Stimulated activated CD4-positive, alpha-beta T cell treated with anti-CD3 and anti-CD28 coated beads, Interleukin-2, amount 100 ng/mL, for 24 hours (primary cell): Measurements from ENCODE around the gene TXNDC12.
"Not testable (repeated sequence)": the region's sequence is repeated elsewhere in the genome, so short reads cannot be mapped to it uniquely, and the experiment has no call there.

Experiments used
- DNase-seq, 2 donors: peaks; one replicate each; pipeline ENCODE4 v3.0.0-alpha.2; 2020

TXNDC12 gene

DNA sequence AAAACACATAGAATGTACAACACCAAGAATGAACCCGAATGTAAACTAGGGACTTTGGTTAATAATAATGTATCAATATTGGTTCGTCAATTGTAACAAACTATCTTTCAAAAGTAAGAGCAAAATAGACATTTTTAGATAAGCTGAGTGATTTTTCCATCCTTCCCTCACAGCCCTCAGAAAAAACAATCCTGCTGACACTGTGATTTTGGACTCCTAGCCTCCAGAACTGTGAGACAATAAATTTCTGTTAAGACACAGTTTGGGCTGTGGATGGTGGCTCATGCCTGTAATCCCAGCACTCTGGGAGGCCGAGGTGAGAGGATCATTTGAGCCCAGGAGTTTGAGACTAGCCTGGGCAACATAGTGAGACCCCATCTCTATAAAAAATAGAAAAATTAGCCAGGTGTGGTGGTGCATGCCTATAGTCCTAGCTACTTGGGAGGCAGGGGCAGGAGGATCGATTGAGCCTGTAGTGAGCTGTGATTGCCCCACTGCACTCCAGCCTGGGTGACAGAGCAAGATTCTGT is 9.3 kb downstream of the TXNDC12 start:
- DNase-seq: not testable (repeated sequence)

DNA sequence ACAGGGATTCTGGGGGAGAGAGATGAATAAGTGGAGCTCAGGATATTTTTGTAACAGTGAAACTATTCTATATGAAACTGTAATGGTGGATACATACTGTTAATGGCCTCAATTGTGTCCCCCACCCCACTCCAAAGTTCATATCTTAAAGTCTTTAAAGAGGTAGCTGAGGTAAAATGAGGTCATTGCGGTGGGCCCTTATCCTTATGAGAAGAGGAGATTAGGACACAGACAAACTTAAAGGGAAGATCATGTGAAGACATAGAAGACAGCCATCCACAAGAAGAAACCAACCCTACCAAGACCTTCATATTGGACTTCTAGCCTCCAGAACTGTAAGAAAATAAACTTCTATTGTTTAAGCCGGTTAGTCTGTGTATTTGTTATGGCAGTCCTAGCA is 9.8 kb downstream of the TXNDC12 start:
- DNase-seq: no peak

DNA sequence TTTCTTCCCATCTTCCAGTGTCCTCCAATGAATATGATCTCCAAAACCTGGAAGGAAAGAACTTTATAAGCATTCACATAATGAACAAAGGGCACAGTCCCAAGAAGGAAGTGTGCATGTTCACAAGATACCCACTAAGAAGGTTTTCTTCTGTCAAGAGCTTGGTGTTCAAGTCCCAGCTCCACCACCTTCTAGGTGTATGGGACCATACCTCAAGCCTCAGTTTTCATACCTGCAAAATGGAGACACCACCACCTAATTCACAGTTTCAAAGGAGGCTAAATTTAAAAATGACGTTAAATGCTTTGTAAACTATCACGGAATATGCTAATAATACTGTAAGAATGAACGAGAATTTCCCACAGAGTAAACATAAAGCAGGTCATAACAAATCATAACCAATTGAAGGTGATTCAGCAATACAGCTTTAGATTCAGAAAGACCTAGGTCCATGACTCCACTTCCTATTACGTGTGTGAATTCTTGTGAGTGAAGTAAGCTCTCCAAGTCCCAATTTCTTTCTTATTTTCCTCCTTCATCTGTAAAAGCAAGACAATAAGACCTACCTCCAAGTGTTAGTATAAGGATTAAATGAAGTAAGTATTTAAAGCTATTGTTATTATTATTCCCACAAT is 13.3 kb downstream of the TXNDC12 start:
- DNase-seq: no peak

DNA sequence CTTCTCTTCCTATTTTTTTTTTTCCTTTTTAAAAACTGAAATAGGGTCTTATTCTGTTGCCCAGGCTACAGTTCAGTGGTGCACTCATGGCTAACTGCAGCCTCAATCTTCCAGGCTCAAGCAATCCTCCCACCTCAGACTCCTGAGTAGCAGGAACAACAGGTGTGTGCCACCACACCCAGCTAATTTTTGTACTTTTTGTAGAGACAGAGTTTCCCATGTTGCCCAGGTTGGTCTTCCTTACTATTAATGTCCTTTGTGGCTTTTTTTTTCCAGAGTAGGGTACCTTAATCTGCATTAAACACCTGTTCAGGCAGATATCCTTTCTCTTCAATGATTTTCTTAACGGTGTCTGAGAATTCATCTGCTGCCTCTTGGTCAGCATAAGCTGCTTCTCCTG is 17.1 kb downstream of the TXNDC12 start:
- DNase-seq: no peak

DNA sequence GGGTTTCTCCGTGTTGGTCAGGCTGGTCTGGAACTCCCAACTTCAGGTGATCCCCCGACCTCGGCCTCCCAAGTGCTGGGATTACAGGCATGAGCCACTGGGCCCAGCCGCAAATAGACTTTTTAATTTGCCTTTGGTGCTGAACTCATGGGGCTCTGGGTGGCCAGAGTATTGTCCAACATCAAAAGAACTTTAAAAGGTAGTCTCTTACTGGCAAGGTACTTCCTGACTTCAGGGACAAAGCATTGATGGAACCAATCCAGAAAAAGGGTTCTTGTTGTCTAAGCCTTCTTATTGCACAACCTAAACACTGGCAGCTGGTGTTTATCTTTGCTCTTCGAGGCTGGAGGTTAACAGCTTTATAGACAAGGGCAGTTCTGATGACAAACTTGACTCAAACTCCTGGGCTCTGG is 17.6 kb downstream of the TXNDC12 start:
- no peak for DNase-seq

DNA sequence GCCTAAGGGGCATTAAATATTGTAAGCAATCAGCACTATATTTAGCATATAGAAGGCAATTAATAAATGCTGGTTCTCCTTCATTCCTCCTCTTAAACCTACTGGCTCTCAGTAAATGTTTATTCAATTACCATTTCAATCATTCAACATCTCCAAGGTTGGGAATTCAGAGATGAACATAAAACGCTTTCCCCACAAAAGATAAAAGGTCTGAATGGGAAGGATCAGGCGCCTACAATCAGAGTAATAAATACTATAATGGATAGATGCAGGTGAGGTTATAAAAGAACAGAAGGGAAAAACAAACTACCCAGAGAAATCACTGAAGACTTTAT is 21.0 kb downstream of the TXNDC12 start:
- no peak for DNase-seq

DNA sequence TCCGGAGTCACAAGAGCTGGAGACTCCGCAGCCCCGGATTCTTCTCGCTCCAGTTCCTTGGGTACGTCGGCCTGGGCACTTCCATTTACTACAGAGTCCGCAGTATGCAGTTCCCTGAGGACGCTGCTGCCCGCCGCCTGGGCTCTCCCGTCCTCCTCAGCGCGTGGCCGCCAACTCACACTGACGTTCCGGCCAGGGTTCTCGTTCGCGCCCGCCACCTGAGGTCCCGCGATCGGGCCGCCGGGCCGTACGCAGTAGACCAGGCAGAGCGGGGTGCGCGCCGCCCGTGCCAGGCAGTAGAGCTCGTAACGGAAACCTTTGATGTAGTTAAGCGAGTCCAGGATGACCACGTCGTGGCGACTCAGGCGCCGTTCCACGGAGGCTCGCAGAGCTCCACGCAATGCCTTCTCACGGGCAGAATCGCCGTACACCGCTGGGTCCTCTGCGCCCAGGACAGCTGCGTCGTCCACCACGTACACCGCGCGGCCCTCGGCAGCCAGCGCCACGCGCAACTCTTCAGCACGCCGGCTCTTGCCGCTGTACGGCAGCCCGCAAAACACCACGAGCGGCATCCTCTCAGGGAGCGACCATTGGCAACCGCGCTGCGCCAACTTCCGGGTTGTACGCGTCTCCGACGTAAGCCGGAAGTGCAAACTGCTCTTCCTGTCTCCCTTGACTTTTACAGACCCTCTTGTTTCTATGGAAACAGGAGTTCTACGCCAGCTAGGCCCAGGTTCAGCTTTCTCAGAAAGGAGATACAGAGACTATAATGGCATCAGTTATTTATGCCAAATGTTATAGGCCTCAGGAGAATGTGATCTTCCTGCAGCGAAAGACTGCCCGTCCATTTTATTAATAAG is 21.6 kb downstream of the TXNDC12 start, which contains the start of gene KTI12:
Gene KTI12 (minus strand): TSS at position 621 of the 860 bp plus-strand sequence. CDS start 49 bp downstream, at position 572.
- peak; percentile 84 to 85 for DNase-seq

DNA sequence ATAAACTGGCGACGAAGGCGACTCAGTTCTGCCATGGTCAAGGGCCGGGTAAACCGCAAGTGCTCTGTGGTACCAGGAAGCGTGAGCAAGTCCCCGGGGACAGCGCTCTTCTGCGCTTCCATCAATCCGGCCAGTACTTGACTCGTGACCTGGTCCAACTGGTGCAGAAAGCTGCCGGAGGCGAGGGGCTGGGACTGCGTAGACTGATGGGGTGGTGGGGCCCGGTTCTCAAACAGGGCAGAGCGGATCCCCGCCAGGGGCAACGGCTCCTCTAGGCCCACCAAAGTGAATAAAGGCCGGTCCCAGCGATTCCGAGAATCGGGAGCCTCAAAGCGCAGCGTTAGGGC is 22.2 kb downstream of the TXNDC12 start:
- peak; percentile 18 to 20 for DNase-seq

DNA sequence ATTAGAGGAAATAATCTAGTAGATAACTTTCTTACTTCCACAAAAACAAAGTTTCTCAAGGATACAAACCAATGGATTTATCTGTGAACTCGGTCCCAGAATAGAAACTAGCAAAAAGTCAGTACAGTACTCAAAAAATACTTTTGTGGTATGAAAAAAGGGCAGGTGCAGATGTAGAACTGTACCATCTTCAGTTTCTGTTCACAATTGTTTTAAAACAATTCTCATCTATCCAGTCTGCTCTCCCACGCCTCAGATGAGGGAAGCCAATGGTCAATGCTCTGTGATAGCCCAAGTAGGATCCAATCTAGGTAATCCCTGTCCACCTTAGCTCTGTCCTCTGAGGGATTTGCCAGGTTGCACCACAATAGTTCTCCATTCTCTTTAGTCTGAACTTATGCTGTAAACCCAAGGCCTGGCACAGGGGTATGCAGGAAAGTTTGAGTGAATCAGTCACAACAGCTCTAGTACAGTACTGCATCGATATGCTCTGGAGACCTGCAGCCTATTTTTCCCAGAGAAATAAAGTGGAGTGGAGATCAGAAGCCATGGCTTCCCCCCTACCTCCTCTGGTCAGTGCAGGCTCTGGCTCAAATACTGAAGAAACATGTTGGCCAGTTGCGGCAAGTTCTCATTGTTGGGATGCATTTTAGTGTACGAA is 22.7 kb downstream of the TXNDC12 start:
- no peak for DNase-seq

DNA sequence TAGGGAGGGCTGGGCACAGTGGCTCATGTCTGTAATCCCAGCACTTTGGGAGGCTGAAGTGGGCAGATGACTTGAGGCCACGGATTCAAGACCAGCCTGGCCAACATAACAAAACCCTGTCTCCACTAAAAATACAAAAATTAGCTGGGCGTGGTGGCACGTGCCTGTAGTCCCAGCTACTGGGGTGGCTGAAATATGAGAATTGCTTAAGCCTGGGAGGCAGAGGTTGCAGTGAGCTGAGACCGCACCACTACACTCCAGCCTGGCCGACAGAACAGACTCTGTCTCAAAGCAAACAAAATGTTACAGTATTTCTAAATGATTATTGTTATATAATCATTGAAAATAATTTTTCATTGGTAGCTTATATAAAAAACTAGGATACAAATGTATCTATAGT is 26.2 kb downstream of the TXNDC12 start:
- DNase-seq: not testable (repeated sequence)

DNA sequence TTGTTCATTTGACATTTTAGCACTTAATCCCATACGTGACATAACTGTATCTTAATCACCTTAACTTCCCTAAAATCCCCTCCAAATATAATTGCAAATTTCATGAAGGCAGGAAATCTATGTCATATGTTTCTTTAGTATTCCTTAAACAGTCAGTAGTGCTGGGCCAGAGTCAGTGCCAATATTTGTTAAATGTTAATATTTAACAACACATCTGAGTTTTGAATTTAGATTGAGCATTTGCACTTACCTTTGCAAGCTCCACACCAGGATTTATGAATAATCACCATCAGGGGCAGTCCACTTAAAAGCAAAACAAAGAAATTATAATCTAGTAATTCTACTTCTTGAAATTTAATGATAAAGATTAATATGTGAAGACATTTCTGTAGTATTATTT is 26.7 kb downstream of the TXNDC12 start:
- no peak for DNase-seq

DNA sequence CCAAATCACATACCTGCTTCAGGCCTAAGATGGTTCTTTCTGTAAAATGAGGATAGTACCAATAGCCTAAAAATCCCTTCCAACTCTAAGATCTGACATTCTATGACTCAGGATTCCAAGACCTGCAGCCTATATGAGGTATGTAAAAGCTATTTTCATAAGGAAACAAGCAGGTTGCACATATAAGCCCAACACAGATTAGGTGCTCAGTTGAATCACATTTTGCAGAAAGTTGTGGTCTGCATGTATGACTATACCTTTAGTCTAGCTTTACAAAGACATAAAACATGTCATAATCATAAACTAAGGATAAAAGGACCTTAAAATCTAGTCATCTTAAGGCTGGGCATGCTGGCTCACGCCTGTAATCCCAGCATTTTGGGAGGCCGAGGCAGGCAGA is 28.7 kb downstream of the TXNDC12 start:
- DNase-seq: no peak

DNA sequence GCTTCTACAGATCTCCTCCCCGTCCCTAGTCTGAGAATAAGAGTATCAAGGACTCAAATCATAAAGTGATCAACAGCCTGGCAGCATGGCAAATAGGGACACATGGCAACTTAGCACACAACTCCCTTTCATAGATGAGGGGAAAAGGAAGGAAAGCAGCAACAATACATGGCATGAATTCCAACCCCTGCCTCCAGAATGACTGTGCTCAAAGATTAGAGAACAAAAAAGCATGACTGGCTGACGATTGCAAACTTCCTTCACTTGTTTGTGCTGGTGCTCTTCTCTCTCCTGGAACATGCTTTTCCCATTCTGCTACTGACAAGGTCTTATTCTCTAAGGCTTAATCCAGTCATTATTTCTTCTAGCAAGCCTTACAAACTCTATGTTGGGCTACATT is 32.9 kb downstream of the TXNDC12 start:
- DNase-seq: no peak

DNA sequence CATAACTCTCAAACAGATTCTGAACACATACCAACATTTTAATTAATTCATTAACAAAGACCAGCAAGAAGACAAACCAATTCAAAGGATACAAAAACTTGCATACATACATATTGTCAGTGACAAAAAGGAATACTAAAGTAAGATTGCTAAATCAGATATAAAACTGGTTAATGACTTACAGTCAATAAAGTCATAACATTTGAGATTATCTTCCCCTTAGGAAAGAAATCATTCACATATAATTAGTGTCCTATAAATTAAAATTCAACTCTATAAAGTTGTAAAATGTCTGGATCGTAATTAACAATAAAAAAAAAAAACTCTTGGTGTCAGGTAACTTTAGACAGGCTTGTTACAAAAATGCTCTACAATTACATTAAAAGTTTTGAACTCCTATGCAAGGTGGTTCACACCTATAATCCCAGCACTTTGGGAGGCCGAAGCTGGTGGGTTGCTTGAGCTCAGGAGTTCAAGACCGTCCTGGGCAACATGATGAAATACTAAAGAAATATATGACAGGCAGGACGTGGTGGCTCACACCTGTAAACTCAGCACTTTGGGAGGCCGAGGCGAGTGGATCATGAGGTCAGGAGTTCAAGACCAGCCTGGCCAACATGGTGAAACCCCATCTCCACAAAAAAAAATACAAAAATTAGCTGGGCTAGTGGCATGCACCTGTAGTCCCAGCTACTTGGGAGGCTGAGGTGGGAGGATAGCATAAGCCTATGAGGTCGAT is 46.8 kb downstream of the TXNDC12 start:
- no peak for DNase-seq

DNA sequence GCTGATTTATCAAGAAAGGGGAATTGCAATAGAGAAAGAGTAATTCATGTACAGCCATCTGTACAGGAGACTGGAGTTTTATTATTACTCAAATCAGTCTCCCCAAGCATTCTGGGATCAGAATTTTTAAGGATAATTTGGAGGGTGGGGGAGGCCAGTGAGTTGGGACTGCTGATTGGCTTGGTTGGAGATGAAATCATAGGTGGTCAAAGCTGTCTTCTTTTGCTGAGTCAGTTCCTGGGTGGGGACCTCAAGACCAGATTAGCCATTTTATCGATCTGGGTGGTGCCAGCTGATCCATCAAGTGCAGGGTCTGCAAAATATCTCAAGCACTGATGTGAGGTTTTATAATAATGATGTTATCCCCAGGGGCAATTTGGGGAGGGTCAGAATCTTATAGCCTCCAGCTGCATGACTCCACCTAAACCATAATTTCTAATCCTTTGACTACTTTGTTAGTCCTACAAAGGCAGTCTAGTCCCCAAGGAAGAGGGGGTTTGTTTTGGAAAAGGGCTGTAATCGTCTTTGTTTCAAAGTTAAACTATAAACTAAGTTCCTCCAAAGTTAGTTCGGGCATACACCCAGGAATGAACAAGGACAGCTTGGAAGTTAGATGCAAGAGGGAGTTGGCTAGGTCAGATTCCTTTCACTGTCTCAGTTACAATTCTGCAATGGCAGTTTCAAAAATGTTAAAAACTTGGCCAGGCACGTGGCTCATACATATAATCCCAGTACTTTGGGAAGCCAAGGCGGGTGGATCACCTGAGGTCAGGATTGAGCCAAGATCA is 47.6 kb downstream of the TXNDC12 start:
- no peak for DNase-seq

DNA sequence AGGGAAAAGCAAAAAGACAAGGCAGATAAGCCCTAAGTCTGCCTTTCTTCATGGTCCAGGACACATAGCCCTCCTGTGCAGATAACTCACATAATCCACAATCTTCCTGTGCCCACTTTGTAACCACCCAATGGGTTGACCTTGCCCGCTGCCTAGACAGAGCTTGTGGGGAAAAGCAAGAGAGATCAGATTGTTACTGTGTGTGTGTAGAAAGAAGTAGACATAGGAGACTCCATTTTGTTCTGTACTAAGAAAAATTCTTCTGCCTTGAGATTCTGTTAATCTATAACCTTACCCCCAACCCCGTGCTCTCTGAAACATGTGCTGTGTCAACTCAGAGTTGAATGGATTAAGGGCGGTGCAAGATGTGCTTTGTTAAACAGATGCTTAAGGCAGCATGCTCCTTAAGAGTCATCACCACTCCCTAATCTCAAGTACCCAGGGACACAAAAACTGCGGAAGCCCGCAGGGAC is 48.9 kb downstream of the TXNDC12 start:
- not testable (repeated sequence) for DNase-seq

DNA sequence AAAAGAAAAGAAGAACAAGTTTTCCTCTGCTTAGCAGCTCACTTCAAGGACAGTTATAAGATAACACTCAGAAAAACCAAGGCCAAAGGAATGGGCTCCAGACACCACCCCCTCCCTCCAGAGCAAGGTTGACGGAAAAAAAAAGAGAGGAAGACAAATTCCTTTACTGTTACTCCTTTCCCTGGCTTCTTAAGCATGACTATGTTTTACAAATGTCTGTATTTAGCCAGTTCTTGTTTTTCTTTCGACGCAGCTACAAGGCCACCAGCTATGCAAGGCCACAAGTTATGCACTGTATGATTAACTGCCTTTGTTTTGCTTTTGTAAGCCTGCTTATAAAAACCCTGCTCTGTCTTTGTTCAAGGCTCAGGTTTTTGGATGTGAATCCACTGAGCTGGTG is 49.4 kb downstream of the TXNDC12 start:
- DNase-seq: not testable (repeated sequence)

DNA sequence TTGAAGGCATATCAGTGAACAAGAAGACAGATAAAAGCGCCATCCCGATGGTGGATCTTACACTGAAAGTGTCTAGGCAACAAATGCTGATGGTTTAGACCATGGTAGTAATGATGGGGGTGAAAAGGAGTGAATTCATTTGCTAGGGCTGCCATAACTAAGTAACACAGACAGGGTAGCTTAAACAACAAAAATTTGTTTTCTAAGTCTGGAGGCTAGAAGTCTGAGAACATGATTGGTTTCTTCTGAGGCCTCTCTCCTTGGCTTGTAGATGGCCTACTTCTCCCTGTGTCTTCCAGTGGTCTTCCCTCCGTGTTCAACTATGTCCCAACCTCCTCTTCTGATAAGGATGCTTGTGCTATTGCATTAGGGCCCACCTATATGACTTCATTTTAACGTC is 51.1 kb downstream of the TXNDC12 start:
- no peak for DNase-seq

DNA sequence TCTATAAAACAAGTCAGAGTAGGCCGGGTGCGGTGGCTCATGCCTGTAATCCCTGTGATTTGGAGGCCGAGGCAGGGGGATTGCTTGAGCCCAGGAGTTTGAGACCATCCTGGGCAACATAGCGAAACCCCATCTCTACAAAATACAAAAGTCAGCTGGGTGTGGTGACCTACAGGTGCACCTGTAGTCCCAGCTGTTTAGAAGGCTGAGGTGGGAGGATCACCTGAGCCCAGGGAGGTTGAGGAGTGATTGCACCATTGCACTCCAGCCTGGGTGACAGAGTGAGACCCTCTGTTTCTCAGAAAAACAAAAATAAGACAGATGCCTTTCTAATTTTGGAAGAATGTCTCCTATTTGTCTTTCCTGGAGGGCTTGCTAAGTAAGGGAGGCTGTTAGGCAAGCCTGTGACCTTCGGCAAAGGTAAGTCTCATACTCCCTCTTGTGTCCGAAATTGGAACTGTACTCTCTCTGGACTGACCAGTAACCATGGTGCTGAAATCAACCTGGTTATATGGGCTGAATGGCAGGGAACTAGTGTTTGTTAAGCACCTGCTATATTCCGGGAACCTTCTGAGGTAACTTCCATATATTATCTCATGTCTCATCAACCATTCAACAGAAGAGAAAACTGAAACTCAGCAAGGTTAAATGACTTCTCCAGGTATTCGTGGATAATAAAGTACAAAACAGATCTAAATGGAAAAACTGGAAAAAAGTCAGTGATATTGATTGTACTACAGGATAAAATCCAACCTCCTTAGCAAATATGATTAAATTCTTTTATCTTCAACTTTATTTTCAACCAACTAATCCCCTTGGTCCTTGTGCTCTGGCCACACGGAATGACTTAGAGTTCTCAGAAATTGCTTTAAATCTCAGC is 52.7 kb downstream of the TXNDC12 start:
- peak in 1 of 2 donors; percentile 55 for DNase-seq

DNA sequence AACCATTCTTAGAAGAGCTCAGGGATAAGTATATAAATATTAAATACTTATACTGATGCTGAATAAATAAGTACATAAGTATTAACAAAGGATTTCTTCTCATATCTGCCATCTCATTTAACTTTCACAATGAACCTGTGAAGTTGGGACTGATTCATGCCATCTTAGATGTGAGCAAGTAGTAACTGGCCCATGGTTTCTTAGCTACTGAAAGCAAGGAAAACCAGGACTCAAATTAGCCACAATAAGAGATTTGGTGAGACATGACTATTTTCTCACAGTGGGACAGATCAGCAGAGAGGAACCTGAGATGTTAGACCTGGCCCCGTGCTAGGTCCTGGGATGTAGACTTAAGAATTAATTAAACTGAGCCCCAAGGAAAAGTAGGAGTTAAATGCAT is 56.3 kb downstream of the TXNDC12 start:
- DNase-seq: no peak

DNA sequence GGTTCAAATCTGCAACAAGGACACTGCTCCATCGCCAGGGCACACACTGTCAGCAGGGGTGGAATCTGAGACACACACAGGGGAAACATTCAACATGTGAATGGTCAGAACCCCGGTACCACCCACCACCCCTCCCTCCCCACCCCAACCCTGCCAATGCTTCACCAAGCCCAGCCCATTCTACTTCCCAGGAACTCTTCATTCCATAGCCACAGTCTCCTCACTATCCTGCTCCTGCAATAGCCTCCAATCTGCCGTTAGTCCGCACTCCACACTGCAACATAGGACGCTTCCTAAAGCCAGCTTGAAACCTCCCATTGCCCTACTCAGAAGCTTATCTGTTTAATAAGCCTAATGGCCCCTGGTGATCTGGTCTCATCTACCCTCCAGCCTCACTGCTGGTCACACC is 57.0 kb downstream of the TXNDC12 start:
- DNase-seq: no peak
